Stimulated activated CD4-positive, alpha-beta T cell treated with anti-CD3 and anti-CD28 coated beads, Interleukin-15, amount 100 ng/mL, for 48 hours (primary cell): Measurements from ENCODE around the gene MUC20.
"Not testable (repeated sequence)": the region's sequence is repeated elsewhere in the genome, so short reads cannot be mapped to it uniquely, and the experiment has no call there.

ENCODE experiments used
- DNase-seq, 2 donors: peaks; one replicate each; pipeline ENCODE4 v3.0.0-alpha.2; 2020; ENCODE audit warnings: low read depth in 2 of 2

The MUC20 gene

DNA sequence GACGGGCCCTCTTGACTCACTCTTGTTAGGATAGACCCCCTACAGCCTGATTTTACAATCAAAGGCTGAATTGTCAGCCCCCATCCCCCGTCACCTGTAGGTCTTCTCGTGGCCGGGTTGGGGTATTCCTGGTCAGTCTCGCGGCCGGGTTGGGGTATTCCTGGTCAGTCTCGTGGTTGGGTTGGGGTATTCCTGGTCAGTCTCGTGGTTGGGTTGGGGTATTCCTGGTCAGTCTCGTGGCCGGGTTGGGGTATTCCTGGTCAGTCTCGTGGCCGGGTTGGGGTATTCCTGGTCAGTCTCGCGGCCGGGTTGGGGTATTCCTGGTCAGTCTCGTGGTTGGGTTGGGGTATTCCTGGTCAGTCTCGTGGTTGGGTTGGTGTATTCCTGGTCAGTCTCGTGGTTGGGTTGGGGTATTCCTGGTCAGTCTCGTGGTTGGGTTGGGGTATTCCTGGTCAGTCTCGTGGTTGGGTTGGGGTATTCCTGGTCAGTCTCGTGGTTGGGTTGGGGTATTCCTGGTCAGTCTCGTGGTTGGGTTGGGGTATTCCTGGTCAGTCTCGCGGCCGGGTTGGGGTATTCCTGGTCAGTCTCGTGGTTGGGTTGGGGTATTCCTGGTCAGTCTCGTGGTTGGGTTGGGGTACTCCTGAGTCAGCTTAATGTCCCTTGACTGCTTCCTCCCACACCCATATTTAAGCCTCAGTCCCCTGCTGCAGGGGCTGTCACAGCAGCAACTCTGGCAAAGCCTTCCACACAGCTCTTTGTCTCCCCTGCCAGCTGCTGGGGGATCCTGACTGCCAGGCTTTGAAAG, 50.3 kb downstream of the MUC20 start:
- not testable (repeated sequence) for DNase-seq

DNA sequence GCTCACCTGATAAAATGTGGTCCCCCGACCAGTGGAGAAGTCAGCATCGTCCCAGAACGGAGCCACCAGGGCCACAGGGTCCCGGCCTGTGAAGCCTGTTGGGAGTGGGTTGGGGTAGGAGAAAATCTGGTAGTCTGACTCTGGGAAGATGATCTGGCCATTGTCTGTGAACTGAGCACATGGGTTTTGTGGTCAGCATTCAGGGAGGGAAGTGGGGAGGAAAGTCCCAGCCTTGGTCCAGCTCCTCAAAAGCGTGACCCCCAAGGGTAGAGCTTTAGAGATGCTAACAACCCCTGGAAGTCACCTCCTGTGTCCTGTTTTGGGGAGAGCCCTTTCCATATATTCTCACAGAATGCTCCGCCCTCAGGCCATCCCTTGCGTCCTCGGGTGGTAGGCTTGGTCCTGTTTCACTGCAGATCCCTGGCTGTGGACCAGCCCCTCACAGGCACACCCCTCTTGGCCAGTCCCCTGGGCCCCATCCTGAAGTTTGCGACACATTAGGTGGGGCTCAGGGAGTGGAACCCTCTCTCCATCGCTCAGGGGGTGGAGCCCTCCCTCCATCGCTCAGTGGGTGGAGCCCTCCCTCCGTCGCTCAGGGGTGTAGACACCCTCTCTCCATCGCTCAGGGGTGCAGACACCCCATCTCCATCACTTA, 51.0 kb downstream of the MUC20 start:
- no peak for DNase-seq

DNA sequence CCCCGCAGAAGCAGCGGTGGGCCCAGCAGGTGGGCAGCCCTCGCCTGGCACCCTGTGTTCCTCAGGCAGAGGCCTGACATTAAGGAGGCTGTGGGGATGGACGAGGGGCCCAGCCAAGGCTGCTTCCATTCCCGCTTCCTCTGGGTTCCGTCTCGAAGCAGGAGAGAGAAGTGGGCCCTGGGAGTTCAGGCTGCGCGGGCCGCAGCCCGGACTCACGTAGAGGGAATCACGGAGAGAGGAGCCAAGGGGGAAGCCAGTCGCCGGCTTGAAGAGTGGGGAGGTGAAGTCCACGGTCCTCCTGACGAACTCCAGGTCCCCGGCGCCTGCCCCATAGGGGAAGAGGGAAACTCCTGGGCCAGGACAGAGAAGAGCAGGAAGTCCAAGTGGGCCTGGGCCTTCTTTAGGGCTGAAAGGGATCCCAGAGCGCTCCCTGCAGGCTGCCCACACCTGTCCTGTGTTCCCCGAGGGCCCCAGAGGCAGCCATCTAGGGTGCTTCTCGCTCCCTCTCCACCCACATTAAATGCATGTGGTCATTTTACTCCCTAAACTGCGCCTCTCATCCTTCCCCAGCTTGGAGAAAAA, 53.3 kb downstream of the MUC20 start:
- no peak for DNase-seq

DNA sequence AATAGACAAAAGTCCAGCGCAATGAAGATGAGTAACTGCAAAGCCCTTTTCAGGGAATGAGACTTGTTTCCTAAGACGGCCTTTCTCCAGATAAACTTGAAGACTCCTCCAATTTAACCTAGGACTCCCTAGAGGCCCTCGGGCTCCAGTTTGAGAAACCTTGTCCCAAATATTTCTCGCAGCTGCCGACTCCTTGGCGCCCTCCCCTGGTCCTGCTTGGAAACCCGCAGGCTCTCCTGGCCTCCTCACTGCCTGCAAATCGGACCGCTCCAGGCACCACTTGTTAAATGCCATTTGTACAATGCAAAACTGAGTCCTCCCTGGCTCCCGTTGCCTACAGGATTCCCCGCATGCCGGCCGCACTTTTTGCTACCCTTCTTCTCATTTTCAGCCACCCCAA, 54.1 kb downstream of the MUC20 start:
- DNase-seq: peak in 1 of 2 donors; percentile 22

- DNase-seq: no peak
These were observed 57.2 kb downstream of the MUC20 start for GRCh38 chr3:195777975-195778374.

DNA sequence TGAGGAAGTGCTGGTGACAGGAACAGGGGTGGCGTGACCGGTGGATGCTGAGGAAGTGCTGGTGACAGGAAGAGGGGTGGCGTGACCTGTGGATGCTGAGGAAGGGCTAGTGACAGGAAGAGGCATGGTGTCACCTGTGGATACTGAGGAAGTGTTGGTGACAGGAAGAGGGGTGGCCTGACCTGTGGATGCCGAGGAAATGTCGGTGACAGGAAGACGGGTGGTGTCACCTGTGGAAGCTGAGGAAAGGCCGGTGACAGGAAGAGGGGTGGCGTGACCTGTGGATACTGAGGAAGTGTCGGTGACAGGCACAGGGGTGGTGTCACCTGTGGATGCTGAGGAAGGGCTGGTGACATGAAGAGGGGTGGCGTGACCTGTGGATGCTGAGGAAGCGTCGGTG, 60.5 kb downstream of the MUC20 start:
- DNase-seq: not testable (repeated sequence)
